WTC11 (cell line): ENCODE results near the gene GFPT2. TPM values are rescaled to one million over a fixed set of nuclear protein-coding genes. Genes with fewer than 3 reads are reported as not detected.

Experiments used
- ATAC-seq: fragments of 200-7000 bp; cut with Tn5 transposase; 2 replicates; pipeline ENCODE4 v1.10.0; 2021; ENCODE audit warnings: mild to moderate bottlenecking, moderate library complexity
- CTCF ChIA-PET: fragments of 300-600 bp; sonication (Branson Sonifier 250); formaldehyde crosslinking; loops from one replicate; lab custom pipeline; 2021; ENCODE audit warnings: antibody characterized with exemption; lab: Charles Lee
- POLR2A ChIA-PET: fragments of 350-600 bp; sonication (Branson Sonifier 250); formaldehyde crosslinking; loops from one replicate; lab custom pipeline; 2021; ENCODE audit warnings: antibody characterized with exemption; lab: Charles Lee
- DNase-seq: peaks from one replicate; pipeline ENCODE4 v3.0.0; 2021; ENCODE audit warnings: low spot score
- H3K27ac Mint-ChIP-seq: 2 replicates; pipeline ENCODE4 v1.8.0; 2021; ENCODE audit warnings: mixed read lengths
- H3K27me3 Mint-ChIP-seq: 2 replicates; pipeline ENCODE4 v1.8.0; 2021; ENCODE audit warnings: low read depth, mild to moderate bottlenecking, moderate library complexity, mixed read lengths
- H3K36me3 Mint-ChIP-seq: 2 replicates; pipeline ENCODE4 v1.8.0; 2021; ENCODE audit warnings: mixed read lengths
- H3K4me1 Mint-ChIP-seq: 2 replicates; pipeline ENCODE4 v1.8.0; 2022; ENCODE audit warnings: mixed read lengths
- H3K4me3 Mint-ChIP-seq: 2 replicates; pipeline ENCODE4 v1.8.0; 2021; ENCODE audit warnings: mild to moderate bottlenecking, moderate library complexity, mixed read lengths
- H3K9me3 Mint-ChIP-seq: 2 replicates; pipeline ENCODE4 v1.8.0; 2021; ENCODE audit warnings: mixed read lengths
- ATF1 ChIP-seq: sonication (generic); formaldehyde crosslinking; IDR thresholded peaks from 2 replicates; pipeline ENCODE4 v1.8.1; 2023; ENCODE audit warnings: mild to moderate bottlenecking, moderate library complexity, missing genetic modification reagents
- ETV6 ChIP-seq: sonication (generic); formaldehyde crosslinking; IDR thresholded peaks from 2 replicates; pipeline ENCODE4 v1.8.1; 2022; ENCODE audit warnings: mild to moderate bottlenecking, missing genetic modification reagents
- JUN ChIP-seq: sonication (generic); formaldehyde crosslinking; IDR thresholded peaks from 2 replicates; pipeline ENCODE4 v1.8.0; 2023; ENCODE audit warnings: mild to moderate bottlenecking, missing genetic modification reagents
- KAT7 ChIP-seq: sonication (generic); formaldehyde crosslinking; IDR thresholded peaks from 2 replicates; pipeline ENCODE4 v1.8.1; 2023; ENCODE audit warnings: missing genetic modification reagents, mild to moderate bottlenecking, borderline replicate concordance
- NFE2L1 ChIP-seq: sonication (generic); formaldehyde crosslinking; IDR thresholded peaks from 2 replicates; pipeline ENCODE4 v1.8.1; 2023; ENCODE audit warnings: missing genetic modification reagents
- PREB ChIP-seq: sonication (generic); formaldehyde crosslinking; IDR thresholded peaks from 2 replicates; pipeline ENCODE4 v1.8.1; 2022; ENCODE audit warnings: mild to moderate bottlenecking, missing genetic modification reagents, moderate library complexity, borderline replicate concordance
- PRRX2 ChIP-seq: fragments of 250-450 bp; sonication (Bioruptor Pico); IDR thresholded peaks from 2 replicates; pipeline ENCODE4 v1.8.0; 2021; ENCODE audit warnings: mild to moderate bottlenecking
- SMAD4 ChIP-seq: sonication (generic); formaldehyde crosslinking; IDR thresholded peaks from 2 replicates; pipeline ENCODE4 v1.8.0; 2022; ENCODE audit warnings: mild to moderate bottlenecking, missing genetic modification reagents
- SOX15 ChIP-seq: fragments of 250-450 bp; sonication (Bioruptor Pico); IDR thresholded peaks from 2 replicates; pipeline ENCODE4 v1.9.0; 2021; ENCODE audit warnings: mild to moderate bottlenecking
- STAT6 ChIP-seq: sonication (generic); formaldehyde crosslinking; conservative IDR thresholded peaks from 2 replicates; pipeline ENCODE4 v1.8.1; 2023; ENCODE audit warnings: mild to moderate bottlenecking, low read depth, missing genetic modification reagents, moderate library complexity
- TP53 ChIP-seq: sonication (generic); formaldehyde crosslinking; IDR thresholded peaks from 2 replicates; pipeline ENCODE4 v1.8.1; 2023; ENCODE audit warnings: mild to moderate bottlenecking, missing genetic modification reagents
- ZBTB21 ChIP-seq: sonication (generic); formaldehyde crosslinking; IDR thresholded peaks from 2 replicates; pipeline ENCODE4 v1.8.1; 2023; ENCODE audit warnings: mild to moderate bottlenecking, missing genetic modification reagents, borderline replicate concordance
- ZNF317 ChIP-seq: sonication (generic); formaldehyde crosslinking; IDR thresholded peaks from 2 replicates; pipeline ENCODE4 v1.8.1; 2023; ENCODE audit warnings: low read depth, mild to moderate bottlenecking, moderate library complexity, missing genetic modification reagents, borderline replicate concordance
- total RNA-seq: library from RNA; stranded (reverse); gene quantifications from 3 replicates; pipeline ENCODE4 v1.2.3, GENCODE V29; 2021
- TF ChIP-seq, protein P1 (sequence below): fragments of 250-450 bp; sonication (Bioruptor Pico); IDR thresholded peaks from 2 replicates; pipeline ENCODE4 v1.9.0; 2021; ENCODE audit warnings: mild to moderate bottlenecking, borderline replicate concordance
- TF ChIP-seq, protein P2 (sequence below): fragments of 200-600 bp; IDR thresholded peaks from 2 replicates; pipeline ENCODE4 v1.8.0; 2022; ENCODE audit warnings: antibody characterized with exemption
- TF ChIP-seq, protein P3 (sequence below): sonication (generic); formaldehyde crosslinking; IDR thresholded peaks from 2 replicates; pipeline ENCODE4 v1.8.1; 2022; ENCODE audit warnings: mild to moderate bottlenecking, moderate library complexity, missing genetic modification reagents
- TF ChIP-seq, protein P4 (sequence below): sonication (generic); formaldehyde crosslinking; IDR thresholded peaks from 2 replicates; pipeline ENCODE4 v1.8.1; 2023; ENCODE audit warnings: mild to moderate bottlenecking, missing genetic modification reagents

The GFPT2 gene
- total RNA-seq, 1 experiment from 2014 or later, result 124 TPM

DNA sequence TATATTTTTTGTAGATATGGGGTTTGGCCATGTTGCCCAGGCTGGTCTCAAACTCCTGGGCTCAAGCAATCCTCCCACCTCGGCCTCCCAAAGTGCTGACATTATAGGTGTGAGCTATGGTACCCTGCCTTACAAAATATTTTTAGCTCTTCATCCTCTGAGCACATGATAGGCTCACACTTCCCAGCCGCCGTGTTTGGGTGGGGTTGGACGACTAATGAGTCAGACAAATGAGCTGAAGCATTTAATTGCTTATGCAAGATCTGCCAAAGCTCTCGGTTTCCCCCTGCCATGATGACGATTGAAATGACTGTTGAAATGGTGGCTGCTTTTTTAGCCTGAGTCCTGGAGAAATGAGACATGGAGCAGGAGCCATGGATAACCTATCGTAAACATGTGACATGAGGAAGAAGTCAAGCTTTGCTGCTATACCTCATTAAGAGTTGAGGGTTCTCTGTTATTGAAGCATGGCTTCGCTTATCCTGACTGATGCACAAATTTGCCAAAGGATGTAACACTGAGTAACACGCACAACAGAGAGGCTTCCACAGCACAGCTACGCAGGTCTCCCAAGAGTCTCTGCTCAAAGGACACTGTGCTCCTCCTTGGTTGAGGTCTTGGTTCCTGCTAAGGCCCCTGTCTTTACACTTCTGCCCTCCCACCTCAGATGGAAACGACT is 48.2 kb upstream of the GFPT2 start:
- no peak for TF ChIP-seq NFE2L1
- TF ChIP-seq, protein P1, sequence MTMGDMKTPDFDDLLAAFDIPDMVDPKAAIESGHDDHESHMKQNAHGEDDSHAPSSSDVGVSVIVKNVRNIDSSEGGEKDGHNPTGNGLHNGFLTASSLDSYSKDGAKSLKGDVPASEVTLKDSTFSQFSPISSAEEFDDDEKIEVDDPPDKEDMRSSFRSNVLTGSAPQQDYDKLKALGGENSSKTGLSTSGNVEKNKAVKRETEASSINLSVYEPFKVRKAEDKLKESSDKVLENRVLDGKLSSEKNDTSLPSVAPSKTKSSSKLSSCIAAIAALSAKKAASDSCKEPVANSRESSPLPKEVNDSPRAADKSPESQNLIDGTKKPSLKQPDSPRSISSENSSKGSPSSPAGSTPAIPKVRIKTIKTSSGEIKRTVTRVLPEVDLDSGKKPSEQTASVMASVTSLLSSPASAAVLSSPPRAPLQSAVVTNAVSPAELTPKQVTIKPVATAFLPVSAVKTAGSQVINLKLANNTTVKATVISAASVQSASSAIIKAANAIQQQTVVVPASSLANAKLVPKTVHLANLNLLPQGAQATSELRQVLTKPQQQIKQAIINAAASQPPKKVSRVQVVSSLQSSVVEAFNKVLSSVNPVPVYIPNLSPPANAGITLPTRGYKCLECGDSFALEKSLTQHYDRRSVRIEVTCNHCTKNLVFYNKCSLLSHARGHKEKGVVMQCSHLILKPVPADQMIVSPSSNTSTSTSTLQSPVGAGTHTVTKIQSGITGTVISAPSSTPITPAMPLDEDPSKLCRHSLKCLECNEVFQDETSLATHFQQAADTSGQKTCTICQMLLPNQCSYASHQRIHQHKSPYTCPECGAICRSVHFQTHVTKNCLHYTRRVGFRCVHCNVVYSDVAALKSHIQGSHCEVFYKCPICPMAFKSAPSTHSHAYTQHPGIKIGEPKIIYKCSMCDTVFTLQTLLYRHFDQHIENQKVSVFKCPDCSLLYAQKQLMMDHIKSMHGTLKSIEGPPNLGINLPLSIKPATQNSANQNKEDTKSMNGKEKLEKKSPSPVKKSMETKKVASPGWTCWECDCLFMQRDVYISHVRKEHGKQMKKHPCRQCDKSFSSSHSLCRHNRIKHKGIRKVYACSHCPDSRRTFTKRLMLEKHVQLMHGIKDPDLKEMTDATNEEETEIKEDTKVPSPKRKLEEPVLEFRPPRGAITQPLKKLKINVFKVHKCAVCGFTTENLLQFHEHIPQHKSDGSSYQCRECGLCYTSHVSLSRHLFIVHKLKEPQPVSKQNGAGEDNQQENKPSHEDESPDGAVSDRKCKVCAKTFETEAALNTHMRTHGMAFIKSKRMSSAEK (CRISPR knock-in tag), result no peak
- Mint-ChIP-seq H3K27me3 (no peaks in the 10 kb centered on the region; the same call in 1 of the 2 replicates), H3K4me3 (no peak overlapping the region), H3K27ac (no peak overlapping the region), H3K9me3 (peaks cover 17% of the 10 kb centered on the region), H3K36me3 (peaks cover 11% of the 10 kb centered on the region), H3K4me1 (no peaks in the 10 kb centered on the region)
- no peak for DNase-seq
- CTCF ChIA-PET, result interaction anchor here (1.2 kb wide), 1 partner anchor 12 kb away, joined by 3 read pairs; no protein-coding TSS in a partner anchor
- no peak for ATAC-seq
- POLR2A ChIA-PET, result no interaction called here

DNA sequence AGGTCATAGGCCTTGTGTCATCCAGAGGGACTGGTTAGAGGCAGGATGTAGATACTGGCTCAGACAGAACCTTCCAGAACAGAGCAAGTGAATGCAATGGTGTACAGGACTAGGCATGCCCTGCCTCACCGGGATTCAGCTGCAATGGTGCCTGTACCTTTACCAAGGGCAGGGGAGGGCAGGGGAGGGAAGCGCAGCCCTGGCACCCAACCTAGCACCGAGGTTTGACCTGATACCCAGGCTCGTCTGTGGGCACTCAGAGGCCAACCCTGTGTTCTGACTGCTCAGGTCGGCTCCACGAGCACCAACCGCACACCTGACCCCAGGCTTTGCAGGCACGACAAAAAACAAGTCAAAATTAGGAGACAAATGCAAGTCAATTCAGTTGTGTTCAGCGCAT is 47.3 kb upstream of the GFPT2 start:
- Mint-ChIP-seq H3K4me3 (no peak overlapping the region), H3K27me3 (no peaks in the 10 kb centered on the region; the same call in 1 of the 2 replicates), H3K4me1 (no peaks in the 10 kb centered on the region), H3K36me3 (peaks cover 11% of the 10 kb centered on the region), H3K9me3 (peaks cover 17% of the 10 kb centered on the region), H3K27ac (no peak overlapping the region)
- DNase-seq (no peak), ATAC-seq (no peak)
- CTCF ChIA-PET, result interaction anchor here (1.6 kb wide), 1 partner anchor 71 kb away, joined by 4 read pairs; no protein-coding TSS in a partner anchor
- POLR2A ChIA-PET, result no interaction called here
- no peak for TF ChIP-seq PREB (CRISPR knock-in tag)
- TF ChIP-seq, protein P2, sequence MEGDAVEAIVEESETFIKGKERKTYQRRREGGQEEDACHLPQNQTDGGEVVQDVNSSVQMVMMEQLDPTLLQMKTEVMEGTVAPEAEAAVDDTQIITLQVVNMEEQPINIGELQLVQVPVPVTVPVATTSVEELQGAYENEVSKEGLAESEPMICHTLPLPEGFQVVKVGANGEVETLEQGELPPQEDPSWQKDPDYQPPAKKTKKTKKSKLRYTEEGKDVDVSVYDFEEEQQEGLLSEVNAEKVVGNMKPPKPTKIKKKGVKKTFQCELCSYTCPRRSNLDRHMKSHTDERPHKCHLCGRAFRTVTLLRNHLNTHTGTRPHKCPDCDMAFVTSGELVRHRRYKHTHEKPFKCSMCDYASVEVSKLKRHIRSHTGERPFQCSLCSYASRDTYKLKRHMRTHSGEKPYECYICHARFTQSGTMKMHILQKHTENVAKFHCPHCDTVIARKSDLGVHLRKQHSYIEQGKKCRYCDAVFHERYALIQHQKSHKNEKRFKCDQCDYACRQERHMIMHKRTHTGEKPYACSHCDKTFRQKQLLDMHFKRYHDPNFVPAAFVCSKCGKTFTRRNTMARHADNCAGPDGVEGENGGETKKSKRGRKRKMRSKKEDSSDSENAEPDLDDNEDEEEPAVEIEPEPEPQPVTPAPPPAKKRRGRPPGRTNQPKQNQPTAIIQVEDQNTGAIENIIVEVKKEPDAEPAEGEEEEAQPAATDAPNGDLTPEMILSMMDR, result no peak
- no peak for TF ChIP-seq KAT7 (CRISPR knock-in tag)
- TF ChIP-seq STAT6 (CRISPR knock-in tag), result no peak
- no peak for TF ChIP-seq PRRX2
- no peak for TF ChIP-seq SOX15 (CRISPR knock-in tag)
- TF ChIP-seq, protein P3, sequence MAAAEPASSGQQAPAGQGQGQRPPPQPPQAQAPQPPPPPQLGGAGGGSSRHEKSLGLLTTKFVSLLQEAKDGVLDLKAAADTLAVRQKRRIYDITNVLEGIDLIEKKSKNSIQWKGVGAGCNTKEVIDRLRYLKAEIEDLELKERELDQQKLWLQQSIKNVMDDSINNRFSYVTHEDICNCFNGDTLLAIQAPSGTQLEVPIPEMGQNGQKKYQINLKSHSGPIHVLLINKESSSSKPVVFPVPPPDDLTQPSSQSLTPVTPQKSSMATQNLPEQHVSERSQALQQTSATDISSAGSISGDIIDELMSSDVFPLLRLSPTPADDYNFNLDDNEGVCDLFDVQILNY (CRISPR knock-in tag), result no peak
- no peak for TF ChIP-seq ATF1
- TF ChIP-seq JUN, result no peak
- TF ChIP-seq SMAD4 (CRISPR knock-in tag), result no peak
- TF ChIP-seq ZNF317 (CRISPR knock-in tag), result no peak
- no peak for TF ChIP-seq ETV6 (CRISPR knock-in tag)
- no peak for TF ChIP-seq TP53 (CRISPR knock-in tag)
- TF ChIP-seq ZBTB21 (CRISPR knock-in tag), result no peak
- TF ChIP-seq, protein P4, sequence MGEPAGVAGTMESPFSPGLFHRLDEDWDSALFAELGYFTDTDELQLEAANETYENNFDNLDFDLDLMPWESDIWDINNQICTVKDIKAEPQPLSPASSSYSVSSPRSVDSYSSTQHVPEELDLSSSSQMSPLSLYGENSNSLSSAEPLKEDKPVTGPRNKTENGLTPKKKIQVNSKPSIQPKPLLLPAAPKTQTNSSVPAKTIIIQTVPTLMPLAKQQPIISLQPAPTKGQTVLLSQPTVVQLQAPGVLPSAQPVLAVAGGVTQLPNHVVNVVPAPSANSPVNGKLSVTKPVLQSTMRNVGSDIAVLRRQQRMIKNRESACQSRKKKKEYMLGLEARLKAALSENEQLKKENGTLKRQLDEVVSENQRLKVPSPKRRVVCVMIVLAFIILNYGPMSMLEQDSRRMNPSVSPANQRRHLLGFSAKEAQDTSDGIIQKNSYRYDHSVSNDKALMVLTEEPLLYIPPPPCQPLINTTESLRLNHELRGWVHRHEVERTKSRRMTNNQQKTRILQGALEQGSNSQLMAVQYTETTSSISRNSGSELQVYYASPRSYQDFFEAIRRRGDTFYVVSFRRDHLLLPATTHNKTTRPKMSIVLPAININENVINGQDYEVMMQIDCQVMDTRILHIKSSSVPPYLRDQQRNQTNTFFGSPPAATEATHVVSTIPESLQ (CRISPR knock-in tag), result no peak
